AG09319 (cell line): Measurements from ENCODE around the gene HNRNPLL.

Experiments
- DNase-seq: peaks from one replicate; pipeline ENCODE4 v3.0.0-alpha.2; 2010; ENCODE audit warnings: low read depth; ENCODE audit errors: extremely low read depth
- CTCF ChIP-seq: IDR thresholded peaks from 2 replicates; pipeline ENCODE4 v1.5.1; 2011; ENCODE audit warnings: low read depth, mild to moderate bottlenecking, inconsistent platforms, low read length, moderate library complexity

The HNRNPLL gene

GRCh38 chr2:38557217-38557616 is 45.5 kb downstream of the HNRNPLL start:
- TF ChIP-seq CTCF, result no peak
- no peak for DNase-seq

- no peak for TF ChIP-seq CTCF
- no peak for DNase-seq
Observed at GRCh38 chr2:38556006-38556801, 46.5 kb downstream of the HNRNPLL start.

- no peak for DNase-seq
- TF ChIP-seq CTCF, result peak; percentile 25
Observed at GRCh38 chr2:38554973-38555595, 47.6 kb downstream of the HNRNPLL start.

GRCh38 chr2:38553554-38553953 is 49.2 kb downstream of the HNRNPLL start:
- TF ChIP-seq CTCF, result no peak
- DNase-seq, result no peak

- no peak for DNase-seq
- no peak for TF ChIP-seq CTCF
Observed at GRCh38 chr2:38552259-38552658, 50.5 kb downstream of the HNRNPLL start.

- DNase-seq, result no peak
- no peak for TF ChIP-seq CTCF
Observed at GRCh38 chr2:38551746-38552145, 51.0 kb downstream of the HNRNPLL start.

GRCh38 chr2:38551171-38551570 is 51.6 kb downstream of the HNRNPLL start:
- no peak for TF ChIP-seq CTCF
- DNase-seq, result no peak
